IPS-15b (cell line): ENCODE data around the gene SCN9A.
"Not testable (repeated sequence)": the region's sequence is repeated elsewhere in the genome, so short reads cannot be mapped to it uniquely, and the experiment has no call there.

Experiments
- H3K27me3 ChIP-seq: one replicate; pipeline ENCODE4 v1.6.1; 2013; ENCODE audit warnings: low read length; ENCODE audit not compliant: control insufficient read depth, insufficient read depth
- H3K36me3 ChIP-seq: one replicate; pipeline ENCODE4 v1.6.1; 2013; ENCODE audit warnings: low read length; ENCODE audit not compliant: control insufficient read depth, insufficient read depth
- H3K4me1 ChIP-seq: one replicate; pipeline ENCODE4 v1.6.1; 2013; ENCODE audit warnings: mild to moderate bottlenecking, low read length; ENCODE audit not compliant: control insufficient read depth, insufficient read depth
- H3K4me3 ChIP-seq: one replicate; pipeline ENCODE4 v1.5.1; 2013; ENCODE audit warnings: low read depth, low read length
- H3K9ac ChIP-seq: one replicate; pipeline ENCODE4 v1.6.1; 2013; ENCODE audit warnings: low read depth, mild to moderate bottlenecking, low read length
- H3K9me3 ChIP-seq: one replicate; pipeline ENCODE4 v1.6.1; 2013; ENCODE audit warnings: mild to moderate bottlenecking, low read length; ENCODE audit not compliant: control insufficient read depth, insufficient read depth

The SCN9A gene

GRCh38 chr2:166373539-166373938 lies 2.2 kb downstream of the SCN9A start:
- Histone ChIP-seq H3K9ac (no peak overlapping the region), H3K9me3 (no peaks in the 10 kb centered on the region), H3K36me3 (no peaks in the 10 kb centered on the region), H3K27me3 (peaks cover 13% of the 10 kb centered on the region), H3K4me1 (peaks cover 12% of the 10 kb centered on the region), H3K4me3 (no peak overlapping the region)

DNA sequence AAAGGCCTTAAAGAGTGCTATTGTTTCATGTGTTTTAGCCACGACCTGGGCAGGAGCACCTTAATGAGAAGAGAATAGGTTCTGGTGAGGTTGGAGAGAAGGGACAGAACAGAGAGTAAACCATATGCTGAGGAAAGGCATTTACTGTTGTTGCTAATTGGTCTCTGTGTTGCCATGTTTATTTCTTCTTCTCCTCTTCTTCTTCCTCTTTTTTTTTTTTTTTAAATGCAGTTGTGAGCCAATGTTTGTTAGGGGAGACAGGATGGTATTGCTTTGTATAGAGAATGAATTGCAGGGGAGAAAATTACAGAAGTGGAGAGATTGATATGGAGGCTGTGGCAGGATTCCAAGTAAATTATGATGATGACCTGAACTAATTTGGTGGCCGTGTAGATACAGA lies 2.6 kb downstream of the SCN9A start:
- Histone ChIP-seq H3K9me3 (no peaks in the 10 kb centered on the region), H3K4me3 (no peak overlapping the region), H3K27me3 (peaks cover 13% of the 10 kb centered on the region), H3K4me1 (peaks cover 12% of the 10 kb centered on the region), H3K9ac (no peak overlapping the region), H3K36me3 (no peaks in the 10 kb centered on the region)

- Histone ChIP-seq H3K4me3 (no peak overlapping the region), H3K9me3 (no peaks in the 10 kb centered on the region), H3K9ac (no peak overlapping the region), H3K36me3 (no peaks in the 10 kb centered on the region), H3K27me3 (peaks cover 5% of the 10 kb centered on the region), H3K4me1 (peaks cover 12% of the 10 kb centered on the region)
These were observed 3.7 kb downstream of the SCN9A start for GRCh38 chr2:166372046-166372445.

DNA sequence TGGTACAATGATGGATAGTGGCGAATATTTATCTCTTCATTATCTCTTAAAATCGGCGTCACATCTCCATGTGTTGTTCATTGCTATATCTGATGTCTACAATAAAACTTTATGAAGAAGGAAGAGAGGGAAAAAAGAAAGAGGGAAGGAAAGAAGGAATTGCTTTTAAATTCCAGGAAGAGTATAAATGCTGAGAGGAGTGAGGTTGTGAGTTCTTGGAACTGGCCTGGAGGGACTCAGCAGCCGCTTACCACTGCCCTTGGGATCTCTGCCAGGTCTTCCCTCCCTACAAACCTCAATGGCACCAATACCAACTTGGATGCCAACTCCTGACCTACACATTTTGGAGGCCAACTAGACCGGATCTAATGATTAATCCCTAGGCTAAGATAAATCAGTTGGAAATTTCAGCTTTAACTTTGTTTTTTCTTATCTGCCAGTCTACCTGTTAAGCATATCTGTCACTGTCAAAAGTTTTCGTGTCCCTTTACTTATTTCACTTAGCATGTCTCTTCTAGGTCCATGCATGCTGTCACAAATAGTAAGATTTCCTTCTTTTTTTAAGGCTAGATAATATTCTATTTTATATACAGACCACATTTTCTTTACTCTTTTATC lies 9.8 kb downstream of the SCN9A start:
- H3K9me3 ChIP-seq, result no peaks in the 10 kb centered on the region
- H3K9ac ChIP-seq, result no peak overlapping the region
- no peaks in the 10 kb centered on the region for H3K36me3 ChIP-seq
- no peaks in the 10 kb centered on the region for H3K4me1 ChIP-seq
- no peaks in the 10 kb centered on the region for H3K27me3 ChIP-seq
- H3K4me3 ChIP-seq, result no peak overlapping the region

DNA sequence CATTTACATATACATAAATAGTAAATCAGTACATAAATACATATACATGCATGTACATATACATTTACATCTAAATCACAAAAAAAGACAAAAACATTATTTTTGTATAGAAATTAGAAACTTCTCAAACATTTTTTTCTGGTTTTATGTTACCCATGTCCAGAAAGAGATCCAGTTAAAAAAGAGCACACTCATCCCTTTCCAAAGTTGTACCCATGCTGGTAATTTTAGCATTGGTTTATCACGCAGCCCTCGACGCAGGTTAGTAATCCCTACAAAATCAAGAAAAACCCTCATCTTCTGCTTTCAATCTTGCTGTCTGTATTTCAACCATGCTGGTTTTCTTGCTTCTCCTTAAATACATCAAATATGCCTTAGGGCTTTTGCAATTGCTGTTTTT lies 10.5 kb downstream of the SCN9A start:
- Histone ChIP-seq H3K4me1 (no peaks in the 10 kb centered on the region), H3K27me3 (no peaks in the 10 kb centered on the region), H3K36me3 (no peaks in the 10 kb centered on the region), H3K4me3 (no peak overlapping the region), H3K9ac (no peak overlapping the region), H3K9me3 (no peaks in the 10 kb centered on the region)

- Histone ChIP-seq H3K9ac (no peak overlapping the region), H3K4me1 (no peaks in the 10 kb centered on the region), H3K36me3 (no peaks in the 10 kb centered on the region), H3K4me3 (no peak overlapping the region), H3K27me3 (no peaks in the 10 kb centered on the region), H3K9me3 (no peaks in the 10 kb centered on the region)
These were observed 11.1 kb downstream of the SCN9A start for GRCh38 chr2:166364476-166365161.

DNA sequence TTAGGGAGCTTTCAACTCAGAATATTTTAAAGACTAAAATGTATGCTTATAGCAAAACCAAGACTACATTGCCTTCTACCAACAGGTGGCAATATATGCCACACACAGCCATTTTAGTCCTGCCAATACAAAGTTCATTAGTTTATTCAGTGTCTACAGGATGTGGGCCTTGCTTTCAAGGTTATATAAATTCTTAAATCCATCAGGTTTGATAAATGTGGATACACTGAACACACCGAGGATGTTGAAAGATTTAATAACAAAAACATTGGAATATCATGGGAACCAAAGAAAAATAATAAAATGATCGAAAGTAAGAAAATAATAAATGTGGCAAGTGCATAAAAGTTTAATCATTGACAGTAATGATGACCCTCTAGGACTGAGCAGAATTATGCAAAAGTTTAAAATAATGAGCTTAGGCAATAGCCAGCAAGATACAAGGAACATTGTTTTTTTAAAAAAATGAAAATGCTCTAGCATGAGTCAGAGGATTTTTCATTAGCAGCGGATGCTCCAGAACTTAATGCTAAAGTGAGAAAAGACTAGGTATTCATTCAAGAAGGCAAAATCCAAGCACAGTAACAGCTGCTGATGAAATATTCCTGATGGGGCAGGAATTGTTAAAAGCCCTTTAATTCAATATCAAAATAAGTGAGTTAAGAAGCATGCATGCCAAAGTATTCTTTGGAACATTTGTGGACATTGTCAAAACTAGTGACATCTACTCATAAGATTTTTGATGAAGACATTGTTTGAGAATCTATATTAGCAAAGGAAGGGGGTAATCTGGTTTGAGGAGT lies 14.2 kb downstream of the SCN9A start:
- H3K4me3 ChIP-seq, result no peak overlapping the region
- H3K9ac ChIP-seq, result no peak overlapping the region
- no peaks in the 10 kb centered on the region for H3K27me3 ChIP-seq
- no peaks in the 10 kb centered on the region for H3K4me1 ChIP-seq
- no peaks in the 10 kb centered on the region for H3K9me3 ChIP-seq
- no peaks in the 10 kb centered on the region for H3K36me3 ChIP-seq

DNA sequence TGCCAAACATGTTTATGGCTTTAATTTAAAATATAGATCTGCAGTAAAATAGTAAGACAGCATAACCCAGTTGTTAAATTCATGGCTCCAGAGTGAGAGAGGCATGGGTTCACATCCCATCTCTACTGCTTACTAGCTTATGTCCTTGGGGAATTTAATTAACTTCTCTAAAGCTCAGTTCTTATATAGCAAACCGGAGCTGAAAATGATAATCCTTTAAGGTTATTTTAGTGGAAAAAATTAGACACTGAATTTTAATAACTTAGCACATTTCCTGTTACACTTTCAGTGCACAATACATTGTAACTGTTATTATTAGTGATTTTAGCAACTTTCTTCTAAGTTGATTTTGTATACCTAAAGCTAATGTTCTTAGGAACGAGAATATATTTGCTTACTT lies 14.8 kb downstream of the SCN9A start:
- H3K27me3 ChIP-seq, result no peaks in the 10 kb centered on the region
- H3K4me3 ChIP-seq, result no peak overlapping the region
- H3K9me3 ChIP-seq, result no peaks in the 10 kb centered on the region
- no peaks in the 10 kb centered on the region for H3K36me3 ChIP-seq
- H3K4me1 ChIP-seq, result no peaks in the 10 kb centered on the region
- no peak overlapping the region for H3K9ac ChIP-seq

GRCh38 chr2:166360426-166360825 lies 15.3 kb downstream of the SCN9A start:
- Histone ChIP-seq H3K9ac (no peak overlapping the region), H3K9me3 (no peaks in the 10 kb centered on the region), H3K4me1 (no peaks in the 10 kb centered on the region)

GRCh38 chr2:166357950-166358321 lies 17.8 kb downstream of the SCN9A start:
- not testable (repeated sequence) for H3K9ac ChIP-seq

More at GRCh38 chr2:166360426-166360825, 15.3 kb downstream of the SCN9A start:
- H3K4me3 ChIP-seq, result no peak overlapping the region
- H3K27me3 ChIP-seq, result no peaks in the 10 kb centered on the region
- no peaks in the 10 kb centered on the region for H3K36me3 ChIP-seq

DNA sequence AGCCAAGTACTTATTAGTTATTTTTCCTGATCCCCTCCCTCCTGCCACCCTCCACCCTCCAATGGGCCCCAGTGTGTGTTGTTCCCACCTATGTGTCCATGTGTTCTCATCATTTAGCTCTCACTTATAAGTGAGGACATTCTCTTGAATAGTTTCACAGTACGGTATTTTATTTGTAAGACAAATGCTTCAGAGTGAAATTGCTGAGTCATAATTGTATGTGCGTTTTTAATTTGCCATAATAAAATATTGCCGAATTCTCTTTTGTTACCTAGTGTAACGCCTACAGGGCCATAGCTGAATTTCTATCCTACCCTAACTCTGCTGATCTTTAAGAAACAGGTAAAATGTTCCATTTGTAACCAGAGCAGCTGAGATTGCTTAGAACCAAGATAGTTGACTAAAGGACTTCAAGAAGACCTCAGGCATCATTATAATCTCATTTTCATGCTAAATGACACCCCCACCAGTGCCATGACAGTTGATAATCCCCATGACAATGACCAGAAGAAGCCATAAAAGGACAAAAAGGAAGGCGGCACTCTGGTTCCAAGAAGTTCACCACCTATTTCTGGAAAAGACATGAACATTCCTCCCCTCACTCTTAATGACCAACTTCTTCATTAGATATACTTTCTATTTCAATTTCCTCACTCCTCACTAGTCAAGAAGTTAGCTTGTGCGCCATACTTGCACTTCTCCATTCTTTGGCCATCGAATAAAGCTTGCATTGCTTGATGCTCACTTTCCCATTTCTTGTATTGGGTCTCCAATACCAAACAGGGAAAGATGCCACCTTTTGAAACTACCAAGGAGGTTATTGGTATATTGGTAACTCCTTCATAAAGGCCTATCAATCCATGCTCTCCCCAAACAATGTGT lies 18.4 kb downstream of the SCN9A start:
- no peaks in the 10 kb centered on the region for H3K36me3 ChIP-seq
- no peak overlapping the region for H3K9ac ChIP-seq
- no peak overlapping the region for H3K4me3 ChIP-seq
- H3K4me1 ChIP-seq, result no peaks in the 10 kb centered on the region
- no peaks in the 10 kb centered on the region for H3K9me3 ChIP-seq
- H3K27me3 ChIP-seq, result no peaks in the 10 kb centered on the region

More at GRCh38 chr2:166357950-166358321, 17.8 kb downstream of the SCN9A start:
- not testable (repeated sequence) for H3K4me3 ChIP-seq, H3K36me3 ChIP-seq, H3K9me3 ChIP-seq, H3K27me3 ChIP-seq, H3K4me1 ChIP-seq
